Ovary (tissue), 9 donors: Measurements from ENCODE around the gene ANKS1B. TPM values are rescaled to one million over a fixed set of nuclear protein-coding genes. Genes with fewer than 3 reads are reported as not detected.
"Not testable (repeated sequence)": the region's sequence is repeated elsewhere in the genome, so short reads cannot be mapped to it uniquely, and the experiment has no call there.

Experiments
- DNase-seq, 5 donors: peaks; one replicate each; pipeline ENCODE4 v3.0.0-alpha.2; 2019 to 2020
- H3K27ac ChIP-seq, 2 donors: fragments of 200-600 bp; one replicate each; pipeline versions ENCODE4 v1.5.1 to v1.8.0; 2019 to 2022
- H3K27me3 ChIP-seq: fragments of 200-600 bp; one replicate; pipeline ENCODE4 v1.8.0; 2022
- H3K36me3 ChIP-seq: fragments of 200-600 bp; sonication (generic); one replicate; pipeline ENCODE4 v1.5.1; 2019
- H3K4me1 ChIP-seq: one replicate; pipeline ENCODE4 v1.8.1; 2013; ENCODE audit warnings: mild to moderate bottlenecking, moderate library complexity; ENCODE audit not compliant: insufficient read depth
- H3K4me3 ChIP-seq: fragments of 200-600 bp; sonication (generic); one replicate; pipeline ENCODE4 v1.5.1; 2017
- H3K9me3 ChIP-seq, 2 donors: fragments of 200-600 bp in 1 of 2; sonication (generic) in 1 of 2; one replicate each; pipeline versions ENCODE4 v1.5.1 to v1.8.1; 2013 to 2019; ENCODE audit warnings: mild to moderate bottlenecking in 1 of 2, moderate library complexity in 1 of 2
- CTCF ChIP-seq, 3 donors: fragments of 450-650 bp in 2 of 3; fragments of 200-600 bp in 1 of 3; IDR thresholded peaks; one replicate each; pipeline versions ENCODE4 v1.5.1 to v1.8.0; 2016 to 2022; ENCODE audit warnings: antibody characterized with exemption in 3 of 3, mild to moderate bottlenecking in 1 of 3
- EP300 ChIP-seq: sonication (generic); formaldehyde crosslinking; IDR thresholded peaks from one replicate; pipeline ENCODE4 v1.6.1; 2017; ENCODE audit warnings: antibody characterized with exemption
- POLR2A ChIP-seq: fragments of 450-650 bp; IDR thresholded peaks from one replicate; pipeline ENCODE4 v1.6.1; 2017; ENCODE audit warnings: antibody characterized with exemption, mild to moderate bottlenecking, moderate library complexity
- WGBS, 3 donors: extraction: QIAGEN DNeasy Blood & Tissue Kit in 1 of 3; methylation state at CpG; one replicate each; pipeline versions ENCODE4 v1.1.5 to v1.1.7; 2013 to 2017; 5-methylcytosine and 5-hydroxymethylcytosine counted together
- intact Hi-C, 4 donors: fragments of 100-400 bp; cut with DNase I; formaldehyde crosslinking; loops; one replicate each; pipeline versions ENCODE4 v1.11.0 to v1.15.1; 2022 to 2023
- polyA plus RNA-seq, 2 donors: library from polyadenylated mRNA; stranded (reverse); fragments of 200-250 nt in 1 of 2; fragments of 350-450 nt in 1 of 2; fragmentation: Illumina TruSeq in 1 of 2; extraction: RNeasy Lipid Tissue Mini Kit (QIAGEN cat#74804) in 1 of 2; gene quantifications; one replicate each; pipeline ENCODE4 v1.2.3, GENCODE V29; 2013 to 2014
- total RNA-seq, 7 donors: library from RNA; depleted of rRNA in 2 of 7; stranded (reverse); fragments of >200 nt in 2 of 7; fragmentation: NEBNext Ultra II Directional in 3 of 7; extraction: Animal tissue kit (Norgen Biotek cat#: 25700) in 3 of 7; gene quantifications; one replicate each; pipeline versions ENCODE4 v1.1.0 to v1.2.4, GENCODE V29; 2016 to 2023
- donor health status: DM: no; HTN: no; CAD: no; lungs with moderate emphysema.
- donor health status: DM: no; HTN: no; CAD: no.
- donor health status: Bipolar disorder and iron deficiency.
- donor health status: DM: yes; HTN: yes; CAD: no.
- donor health status: DM: no; HTN: no; CAD: no.
- donor health status: DM: yes; HTN: yes; CAD: no.

The ANKS1B gene
- total and polyA plus RNA-seq, 9 donors = 0.80 to 34.9 (median 7.7) TPM

- TF ChIP-seq EP300 (no peak), CTCF (IDR thresholded peaks at IDR 0.05) (no peak), POLR2A (no peak)
- intact Hi-C loops = no loop called here
- H3K9me3 ChIP-seq = no peaks in the 10 kb centered on the region
- H3K27me3 ChIP-seq = no peaks in the 10 kb centered on the region
- no peaks in the 10 kb centered on the region for H3K36me3 ChIP-seq
- H3K4me1 ChIP-seq = no peaks in the 10 kb centered on the region
- no peak overlapping the region for H3K27ac ChIP-seq
- no peak for DNase-seq
- H3K4me3 ChIP-seq = no peak overlapping the region
Measured at GRCh38 chr12:99257672-99258071, 727.1 kb downstream of the ANKS1B start.

- 95 to 99% (median 99%) methylated on average over 3 of the region's 3 CpGs for WGBS, 3 donors
- Histone ChIP-seq H3K27me3 (no peaks in the 10 kb centered on the region), H3K4me3 (no peak overlapping the region), H3K36me3 (no peaks in the 10 kb centered on the region), H3K9me3 (no peaks in the 10 kb centered on the region), H3K4me1 (no peaks in the 10 kb centered on the region), H3K27ac (no peak overlapping the region)
- TF ChIP-seq EP300 (no peak), POLR2A (no peak), CTCF (IDR thresholded peaks at IDR 0.05) (no peak)
- DNase-seq = no peak
- intact Hi-C loops = no loop called here
Measured at GRCh38 chr12:99253068-99253467, 731.7 kb downstream of the ANKS1B start.

GRCh38 chr12:99250091-99250490 lies 734.6 kb downstream of the ANKS1B start:
- no peak overlapping the region for H3K27ac ChIP-seq
- intact Hi-C loops = no loop called here
- H3K4me1 ChIP-seq = no peaks in the 10 kb centered on the region
- no peaks in the 10 kb centered on the region for H3K9me3 ChIP-seq
- no peak overlapping the region for H3K4me3 ChIP-seq
- H3K36me3 ChIP-seq = no peaks in the 10 kb centered on the region
- 86 to 91% (median 90%) methylated on average over 2 to 3 of the region's 3 CpGs for WGBS, 3 donors
- no peak for DNase-seq
- no peaks in the 10 kb centered on the region for H3K27me3 ChIP-seq
- TF ChIP-seq EP300 = no peak
- TF ChIP-seq CTCF (IDR thresholded peaks at IDR 0.05) = no peak
- no peak for TF ChIP-seq POLR2A

- intact Hi-C loops = no loop called here
- Histone ChIP-seq H3K4me3 (no peak overlapping the region), H3K27ac (no peak overlapping the region), H3K9me3 (no peaks in the 10 kb centered on the region), H3K36me3 (no peaks in the 10 kb centered on the region), H3K4me1 (no peaks in the 10 kb centered on the region), H3K27me3 (no peaks in the 10 kb centered on the region)
- WGBS, 3 donors = 11 to 75% (median 68%) methylated on average over 4 of the region's 4 CpGs
- no peak for DNase-seq
- TF ChIP-seq CTCF (IDR thresholded peaks at IDR 0.05) (no peak), EP300 (no peak), POLR2A (no peak)
Measured at GRCh38 chr12:99249543-99249942, 735.2 kb downstream of the ANKS1B start.

GRCh38 chr12:99237907-99238538 lies 746.7 kb downstream of the ANKS1B start:
- 67 to 74% (median 68%) methylated on average over 7 of the region's 7 CpGs for WGBS, 3 donors

More at GRCh38 chr12:99237907-99238538, 746.7 kb downstream of the ANKS1B start:
- H3K4me3 ChIP-seq, H3K9me3 ChIP-seq, H3K27me3 ChIP-seq, intact Hi-C loops, H3K4me1 ChIP-seq, H3K27ac ChIP-seq, H3K36me3 ChIP-seq, DNase-seq: not testable (repeated sequence)
